Naive thymus-derived CD4-positive, alpha-beta T cell (primary cell): ENCODE measurements around the gene P2RY12. TPM values are rescaled to one million over a fixed set of nuclear protein-coding genes. Genes with fewer than 3 reads are reported as not detected.
A peak's percentile ranks its signal among the peaks of the same experiment; 100 is the strongest.

Source experiments
- ATAC-seq: fragments of 150-1000 bp; cut with Tn5 transposase; 2 replicates; pipeline ENCODE4 v1.10.0; 2021; ENCODE audit warnings: mild to moderate bottlenecking, moderate library complexity
- CTCF ChIA-PET: fragments of 350-600 bp; sonication (Branson Sonifier 250); formaldehyde crosslinking; loops from one replicate; lab custom pipeline; 2021; ENCODE audit warnings: antibody characterized with exemption; lab: Charles Lee
- POLR2A ChIA-PET: fragments of 350-600 bp; sonication (Branson Sonifier 250); formaldehyde crosslinking; loops from one replicate; lab custom pipeline; 2021; ENCODE audit warnings: antibody characterized with exemption, inconsistent platforms; lab: Charles Lee
- DNase-seq, 9 donors: peaks; one replicate each; pipeline versions ENCODE4 v3.0.0 to v3.0.0-alpha.2; 2020 to 2022; ENCODE audit warnings: mixed read lengths in 1 of 9
- H3K27ac ChIP-seq: one replicate; pipeline ENCODE4 v1.7.0; 2013; ENCODE audit warnings: mild to moderate bottlenecking, low read depth, low read length, moderate library complexity
- H3K27me3 ChIP-seq, 2 donors: one replicate each; pipeline ENCODE4 v1.7.0; 2013; ENCODE audit warnings: low read length in 2 of 2, mild to moderate bottlenecking in 2 of 2, moderate library complexity in 2 of 2; ENCODE audit not compliant: control insufficient read depth in 2 of 2, insufficient read depth in 2 of 2
- H3K36me3 ChIP-seq, 3 experiments: 1 replicate in 2 of 3; 2 replicates in 1 of 3; pipeline ENCODE4 v1.7.0; 2013; ENCODE audit warnings: low read length in 3 of 3, mild to moderate bottlenecking in 3 of 3, moderate library complexity in 1 of 3; ENCODE audit not compliant: insufficient read depth in 3 of 3, control insufficient read depth in 2 of 3
- H3K4me1 ChIP-seq, 2 donors: one replicate each; pipeline ENCODE4 v1.7.0; 2013; ENCODE audit warnings: low read length in 2 of 2, mild to moderate bottlenecking in 2 of 2, moderate library complexity in 1 of 2; ENCODE audit not compliant: control insufficient read depth in 2 of 2, insufficient read depth in 2 of 2
- H3K4me3 ChIP-seq: 2 replicates; pipeline ENCODE4 v1.7.0; 2013; ENCODE audit warnings: mild to moderate bottlenecking, low read length
- H3K9me3 ChIP-seq, 3 experiments: 1 replicate in 2 of 3; 2 replicates in 1 of 3; pipeline ENCODE4 v1.7.0; 2013; ENCODE audit warnings: low read length in 3 of 3; ENCODE audit not compliant: control insufficient read depth in 2 of 3
- H3K27ac Mint-ChIP-seq, 9 donors: one replicate each; pipeline ENCODE4 v1.8.0; 2020 to 2022; ENCODE audit warnings: mixed read lengths in 9 of 9, mild to moderate bottlenecking in 8 of 9, moderate library complexity in 5 of 9, inconsistent platforms in 2 of 9
- H3K27me3 Mint-ChIP-seq, 5 donors: one replicate each; pipeline ENCODE4 v1.8.0; 2021 to 2022; ENCODE audit warnings: mixed read lengths in 5 of 5, mild to moderate bottlenecking in 1 of 5
- H3K36me3 Mint-ChIP-seq, 5 donors: one replicate each; pipeline ENCODE4 v1.8.0; 2020 to 2022; ENCODE audit warnings: mixed read lengths in 5 of 5, mild to moderate bottlenecking in 3 of 5, inconsistent platforms in 1 of 5
- H3K4me1 Mint-ChIP-seq, 7 donors: one replicate each; pipeline ENCODE4 v1.8.0; 2020 to 2022; ENCODE audit warnings: mixed read lengths in 7 of 7, mild to moderate bottlenecking in 3 of 7, inconsistent platforms in 1 of 7
- H3K4me3 Mint-ChIP-seq, 10 donors: one replicate each; pipeline ENCODE4 v1.8.0; 2020 to 2022; ENCODE audit warnings: mild to moderate bottlenecking in 10 of 10, mixed read lengths in 10 of 10, moderate library complexity in 6 of 10, inconsistent platforms in 2 of 10
- H3K9me3 Mint-ChIP-seq, 11 donors: one replicate each; pipeline ENCODE4 v1.8.0; 2020 to 2022; ENCODE audit warnings: mixed read lengths in 11 of 11, mild to moderate bottlenecking in 4 of 11, inconsistent platforms in 1 of 11, moderate library complexity in 1 of 11
- intact Hi-C, 2 donors: fragments of 100-400 bp; cut with micrococcal nuclease; formaldehyde crosslinking; loops; one replicate each; pipeline ENCODE4 v1.15.1; 2023
- polyA plus RNA-seq, 2 donors: library from polyadenylated mRNA; unstranded; fragments of 300-500 nt; fragmentation: Illumina TruSeq; gene quantifications; one replicate each; pipeline ENCODE4 v1.2.3, GENCODE V29; 2021
- total RNA-seq, 6 experiments: library from RNA in 5 of 6; stranded (reverse) in 5 of 6; gene quantifications; 1 replicate in 5 of 6; 2 replicates in 1 of 6; pipeline ENCODE4 v1.2.3 and lab custom pipeline; 2021 to 2026

Gene P2RY12
- total RNA-seq: under 1 TPM in 1 of 5 experiments, not detected in 4; 0.39 TPM
- not detected for polyA plus RNA-seq
- total RNA-seq (lab: John Stamatoyannopoulos, UW): not detected

DNA sequence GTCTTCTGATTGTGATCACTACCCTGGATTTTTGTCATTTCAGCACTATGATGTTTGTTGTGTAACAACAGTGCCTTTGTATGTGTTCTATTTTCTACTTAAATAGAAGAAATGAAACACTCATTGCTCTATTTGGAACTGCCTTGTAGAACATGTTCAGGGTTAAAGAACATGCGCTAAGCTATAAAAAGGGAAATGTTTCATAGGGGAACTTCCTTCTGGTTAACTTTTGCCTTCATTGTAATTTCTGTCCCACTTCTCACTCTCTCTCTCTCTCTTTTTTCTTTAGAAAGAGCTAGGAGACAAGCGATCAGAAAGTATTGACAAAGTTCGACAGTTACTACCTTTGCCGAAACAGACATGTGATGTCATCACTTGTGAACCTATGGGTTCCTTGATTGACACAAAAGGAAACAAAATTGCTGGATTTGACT is at the start of gene P2RY12:
P2RY12 (minus strand) TSS at position 13 of the 434 bp plus-strand sequence. CDS start 45,908 bp downstream, outside the sequence.
- Histone ChIP-seq H3K36me3 (no peaks in the 10 kb centered on the region), H3K4me3 (no peak within 1 kb of the TSS), H3K27ac (no peak within 1 kb of the TSS), H3K4me1 (no peaks in the 10 kb centered on the region), H3K27me3 (no peaks in the 10 kb centered on the region), H3K9me3 (no peaks in the 10 kb centered on the region)
- H3K4me3 Mint-ChIP-seq: peak within 1 kb of the TSS in 8 of 10 donors; percentile 3 to 66 (median 42)
- H3K36me3 Mint-ChIP-seq: no peaks in the 10 kb centered on the region
- POLR2A ChIA-PET: no interaction called here
- CTCF ChIA-PET: no interaction called here
- H3K4me1 Mint-ChIP-seq: peaks cover 0 to 15% (median 6%) of the 10 kb centered on the region in 7 donors
- H3K9me3 Mint-ChIP-seq: no peaks in the 10 kb centered on the region
- H3K27me3 Mint-ChIP-seq: peaks cover 0 to 5% (median 0%) of the 10 kb centered on the region in 5 donors
- H3K27ac Mint-ChIP-seq: peak within 1 kb of the TSS in 3 of 9 donors; percentile 4 to 18 (median 10)
- DNase-seq: no peak
- intact Hi-C loops: no loop called here
- peak; percentile 65 for ATAC-seq

DNA sequence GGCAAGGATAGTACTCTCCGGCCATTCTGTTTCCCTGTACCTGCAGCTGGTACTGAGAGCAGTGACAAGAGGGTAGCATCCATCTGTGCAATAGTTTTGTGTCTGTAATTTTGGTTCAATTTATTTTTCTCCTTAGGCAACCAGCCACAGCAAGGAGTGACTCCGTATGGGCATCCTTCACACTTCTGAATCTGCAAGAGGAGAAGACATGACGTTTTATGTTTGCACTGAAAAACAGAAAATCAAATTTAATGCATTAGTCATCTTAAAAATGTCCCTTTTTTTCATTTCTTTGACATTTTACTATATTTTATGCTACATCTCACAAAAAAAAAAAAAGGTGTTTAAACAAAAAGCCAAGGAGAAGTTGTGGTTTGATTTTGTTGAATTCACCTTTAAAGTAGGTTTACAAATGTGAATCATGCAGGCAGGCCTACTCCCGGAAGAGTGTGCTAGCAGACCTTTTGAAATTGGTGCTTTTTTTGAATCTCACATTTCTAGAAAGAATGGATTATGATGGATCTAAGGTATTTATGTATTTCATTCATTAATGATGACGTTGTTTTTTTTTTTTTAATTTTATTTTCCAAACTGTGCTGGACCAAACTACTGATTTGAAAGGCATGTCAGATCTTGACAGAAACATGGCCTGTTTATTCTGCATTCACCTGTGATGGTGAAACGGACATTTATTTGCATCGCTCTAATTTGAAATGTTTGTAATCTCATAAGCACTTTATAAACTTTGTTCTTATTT is 48.2 kb upstream of the P2RY12 start:
- Mint-ChIP-seq H3K4me3 (no peak overlapping the region), H3K4me1 (no peaks in the 10 kb centered on the region), H3K27ac (no peak overlapping the region), H3K36me3 (peaks cover 0 to 4% (median 0%) of the 10 kb centered on the region in 5 donors), H3K9me3 (peaks cover 0 to 10% (median 0%) of the 10 kb centered on the region in 11 donors), H3K27me3 (peaks cover 0 to 10% (median 4%) of the 10 kb centered on the region in 5 donors)
- intact Hi-C loops: no loop called here
- Histone ChIP-seq H3K27ac (no peak overlapping the region), H3K4me3 (no peak overlapping the region), H3K27me3 (no peaks in the 10 kb centered on the region), H3K4me1 (no peaks in the 10 kb centered on the region), H3K9me3 (no peaks in the 10 kb centered on the region), H3K36me3 (no peaks in the 10 kb centered on the region)
- DNase-seq (no peak), ATAC-seq (no peak)
- CTCF ChIA-PET: no interaction called here
- POLR2A ChIA-PET: no interaction called here

DNA sequence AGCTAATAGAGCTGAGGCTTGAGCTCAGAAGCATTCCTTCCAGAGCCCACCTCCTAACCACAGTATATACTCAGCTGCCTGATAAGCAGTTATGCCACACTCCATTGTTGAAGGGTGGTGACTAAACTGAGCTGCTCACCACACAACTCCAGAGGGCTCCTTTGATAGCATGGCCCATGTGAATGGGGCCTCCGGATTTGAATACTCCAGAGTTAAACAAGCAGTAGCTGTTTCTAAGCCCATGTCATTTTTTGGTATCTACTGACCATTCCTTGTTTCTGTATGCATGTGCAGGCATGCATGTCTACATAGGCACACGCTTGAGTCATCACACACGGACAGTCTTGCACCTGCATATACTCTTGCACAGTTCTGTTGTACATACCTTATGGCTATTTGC is 47.4 kb upstream of the P2RY12 start:
- DNase-seq (no peak), ATAC-seq (peak; percentile 20)
- ChIA-PET POLR2A (no interaction called here), CTCF (no interaction called here)
- H3K36me3 Mint-ChIP-seq: peaks cover 0 to 4% (median 0%) of the 10 kb centered on the region in 5 donors
- no peaks in the 10 kb centered on the region for H3K4me1 ChIP-seq
- H3K36me3 ChIP-seq: no peaks in the 10 kb centered on the region
- intact Hi-C loops: no loop called here
- H3K9me3 ChIP-seq: no peaks in the 10 kb centered on the region
- peaks cover 0 to 10% (median 0%) of the 10 kb centered on the region in 11 donors for H3K9me3 Mint-ChIP-seq
- H3K4me3 Mint-ChIP-seq: no peak overlapping the region
- H3K27ac ChIP-seq: no peak overlapping the region
- no peaks in the 10 kb centered on the region for H3K27me3 ChIP-seq
- H3K27me3 Mint-ChIP-seq: peaks cover 0 to 6% (median 4%) of the 10 kb centered on the region in 5 donors
- H3K27ac Mint-ChIP-seq: no peak overlapping the region
- no peaks in the 10 kb centered on the region for H3K4me1 Mint-ChIP-seq
- no peak overlapping the region for H3K4me3 ChIP-seq

DNA sequence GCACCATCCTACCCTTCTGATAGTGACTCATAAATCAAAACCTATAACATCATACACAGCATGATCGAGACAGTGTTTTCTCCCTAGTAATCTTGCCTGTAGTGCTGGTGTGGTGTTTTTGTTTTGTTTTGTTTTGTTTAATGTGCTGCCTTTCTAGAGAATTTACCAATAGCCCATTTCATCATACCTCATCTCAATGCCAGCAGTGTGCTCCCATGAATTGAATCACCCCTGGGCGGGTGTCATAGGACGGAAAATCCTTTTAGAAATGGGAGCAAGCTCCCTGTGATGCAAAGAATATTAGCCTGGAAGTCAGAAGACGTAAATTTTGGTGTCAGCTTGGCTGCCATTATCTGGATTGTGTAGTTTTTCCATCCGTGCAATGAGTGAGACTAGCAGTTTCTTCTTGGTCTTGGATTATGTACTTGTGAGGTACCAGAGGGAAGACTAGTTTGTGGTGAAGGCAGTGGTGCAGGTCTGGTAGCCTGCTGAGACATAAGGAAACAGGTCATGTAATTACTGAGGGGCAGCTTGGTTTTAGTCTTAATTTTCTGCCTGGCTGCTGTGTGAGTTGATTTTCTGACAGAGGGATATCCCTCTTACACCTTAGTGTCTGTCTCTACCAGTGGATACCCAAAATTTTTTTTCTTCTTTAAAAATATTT is 46.4 kb upstream of the P2RY12 start:
- no peaks in the 10 kb centered on the region for H3K4me1 ChIP-seq
- peaks cover 0 to 4% (median 0%) of the 10 kb centered on the region in 5 donors for H3K36me3 Mint-ChIP-seq
- ATAC-seq: no peak
- intact Hi-C loops: no loop called here
- POLR2A ChIA-PET: no interaction called here
- no peak overlapping the region for H3K4me3 ChIP-seq
- no peak for DNase-seq
- H3K4me1 Mint-ChIP-seq: no peaks in the 10 kb centered on the region
- H3K27ac Mint-ChIP-seq: no peak overlapping the region
- peaks cover 0 to 6% (median 4%) of the 10 kb centered on the region in 5 donors for H3K27me3 Mint-ChIP-seq
- H3K36me3 ChIP-seq: no peaks in the 10 kb centered on the region
- peaks cover 0 to 10% (median 0%) of the 10 kb centered on the region in 11 donors for H3K9me3 Mint-ChIP-seq
- no peaks in the 10 kb centered on the region for H3K9me3 ChIP-seq
- no peak overlapping the region for H3K27ac ChIP-seq
- no peak overlapping the region for H3K4me3 Mint-ChIP-seq
- CTCF ChIA-PET: no interaction called here
- no peaks in the 10 kb centered on the region for H3K27me3 ChIP-seq

DNA sequence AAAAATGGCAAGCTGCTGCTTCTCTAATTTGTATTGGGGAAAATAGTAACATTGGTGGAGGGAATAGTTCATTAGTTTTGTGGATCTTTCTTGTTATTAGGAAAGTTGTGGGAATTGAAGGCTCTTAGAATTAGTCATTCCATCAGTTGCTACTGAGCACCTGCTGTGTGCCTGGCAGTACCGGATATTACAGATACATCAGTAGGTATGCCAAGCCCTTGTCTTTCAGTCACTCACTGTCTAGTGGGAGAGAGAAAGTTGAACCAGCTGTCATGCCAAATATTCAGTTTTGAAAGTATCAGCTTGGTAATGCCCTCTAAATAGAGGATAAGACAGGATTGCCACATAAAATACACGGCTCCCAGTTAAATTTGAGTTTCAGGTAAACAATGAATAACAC is 43.8 kb upstream of the P2RY12 start:
- Mint-ChIP-seq H3K4me1 (no peaks in the 10 kb centered on the region), H3K27me3 (peaks cover 4 to 9% (median 4%) of the 10 kb centered on the region in 5 donors), H3K9me3 (peaks cover 0 to 10% (median 0%) of the 10 kb centered on the region in 11 donors), H3K4me3 (no peak overlapping the region), H3K27ac (no peak overlapping the region), H3K36me3 (peaks cover 0 to 4% (median 0%) of the 10 kb centered on the region in 5 donors)
- no peaks in the 10 kb centered on the region for H3K27me3 ChIP-seq
- H3K27ac ChIP-seq: no peak overlapping the region
- H3K36me3 ChIP-seq: no peaks in the 10 kb centered on the region
- no peak overlapping the region for H3K4me3 ChIP-seq
- H3K4me1 ChIP-seq: no peaks in the 10 kb centered on the region
- CTCF ChIA-PET: no interaction called here
- H3K9me3 ChIP-seq: no peaks in the 10 kb centered on the region
- DNase-seq (no peak), ATAC-seq (no peak)
- intact Hi-C loops: no loop called here
- POLR2A ChIA-PET: no interaction called here

DNA sequence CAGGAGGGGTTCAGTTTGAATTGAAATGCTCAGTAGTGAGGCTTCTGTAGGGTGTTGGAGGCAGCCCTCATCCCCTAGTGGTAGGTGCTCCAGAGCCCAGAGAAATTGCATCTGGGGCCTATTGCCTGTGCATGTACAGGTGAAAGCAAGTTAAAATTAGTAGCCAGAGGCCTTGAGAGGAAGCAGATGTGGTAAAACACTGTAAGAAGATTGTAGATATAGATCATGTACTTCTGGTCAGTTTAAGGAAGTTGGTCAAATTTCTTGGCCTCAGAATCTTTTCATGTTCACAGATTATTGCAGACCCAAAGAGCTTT is 41.7 kb upstream of the P2RY12 start:
- Mint-ChIP-seq H3K27me3 (peaks cover 4 to 9% (median 4%) of the 10 kb centered on the region in 5 donors), H3K9me3 (peaks cover 0 to 10% (median 0%) of the 10 kb centered on the region in 11 donors), H3K36me3 (peaks cover 0 to 4% (median 0%) of the 10 kb centered on the region in 5 donors), H3K4me3 (no peak overlapping the region), H3K4me1 (peaks cover 0 to 2% (median 0%) of the 10 kb centered on the region in 7 donors), H3K27ac (no peak overlapping the region)
- intact Hi-C loops: no loop called here
- H3K36me3 ChIP-seq: no peaks in the 10 kb centered on the region
- H3K27me3 ChIP-seq: no peaks in the 10 kb centered on the region
- no peaks in the 10 kb centered on the region for H3K4me1 ChIP-seq
- ATAC-seq: peak; percentile 27
- H3K9me3 ChIP-seq: no peaks in the 10 kb centered on the region
- ChIA-PET CTCF (no interaction called here), POLR2A (no interaction called here)
- H3K27ac ChIP-seq: no peak overlapping the region
- no peak overlapping the region for H3K4me3 ChIP-seq
- no peak for DNase-seq
